Measurements from ENCODE around the gene PARVG.

DNA sequence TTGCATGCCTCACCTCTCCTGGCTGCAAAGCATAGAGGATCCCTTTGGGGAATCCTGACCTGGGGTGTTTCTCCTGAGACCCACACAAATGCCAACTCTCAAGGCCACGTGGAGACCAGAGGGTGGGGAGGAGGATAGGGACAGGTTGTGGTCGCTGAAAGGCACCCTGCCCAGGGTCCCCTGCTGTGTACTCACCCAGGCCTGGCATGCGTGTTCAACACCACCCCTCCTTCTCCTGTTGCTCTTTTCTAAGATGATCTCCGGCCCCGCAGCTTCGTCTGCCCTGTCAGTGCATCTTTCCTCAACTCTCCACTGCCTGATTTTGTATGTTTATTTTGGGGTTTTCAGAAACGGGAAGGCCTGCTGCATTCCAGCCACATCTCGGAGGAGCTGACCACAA lies 44.6 kb upstream of the PARVG start:
- no peak for TF ChIP-seq SMAD3 (CRISPR knock-in tag; conservative IDR thresholded peaks at IDR 0.05)
- TF ChIP-seq, protein P1, sequence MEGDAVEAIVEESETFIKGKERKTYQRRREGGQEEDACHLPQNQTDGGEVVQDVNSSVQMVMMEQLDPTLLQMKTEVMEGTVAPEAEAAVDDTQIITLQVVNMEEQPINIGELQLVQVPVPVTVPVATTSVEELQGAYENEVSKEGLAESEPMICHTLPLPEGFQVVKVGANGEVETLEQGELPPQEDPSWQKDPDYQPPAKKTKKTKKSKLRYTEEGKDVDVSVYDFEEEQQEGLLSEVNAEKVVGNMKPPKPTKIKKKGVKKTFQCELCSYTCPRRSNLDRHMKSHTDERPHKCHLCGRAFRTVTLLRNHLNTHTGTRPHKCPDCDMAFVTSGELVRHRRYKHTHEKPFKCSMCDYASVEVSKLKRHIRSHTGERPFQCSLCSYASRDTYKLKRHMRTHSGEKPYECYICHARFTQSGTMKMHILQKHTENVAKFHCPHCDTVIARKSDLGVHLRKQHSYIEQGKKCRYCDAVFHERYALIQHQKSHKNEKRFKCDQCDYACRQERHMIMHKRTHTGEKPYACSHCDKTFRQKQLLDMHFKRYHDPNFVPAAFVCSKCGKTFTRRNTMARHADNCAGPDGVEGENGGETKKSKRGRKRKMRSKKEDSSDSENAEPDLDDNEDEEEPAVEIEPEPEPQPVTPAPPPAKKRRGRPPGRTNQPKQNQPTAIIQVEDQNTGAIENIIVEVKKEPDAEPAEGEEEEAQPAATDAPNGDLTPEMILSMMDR (IDR thresholded peaks at IDR 0.05 in 2 of 3, conservative IDR thresholded peaks at IDR 0.05 in 1 of 3; ENCODE audit: insufficient read depth in 2 of 3, low read depth in 1 of 3, low read length in 3 of 3): no peak
- TF ChIP-seq, protein P2, sequence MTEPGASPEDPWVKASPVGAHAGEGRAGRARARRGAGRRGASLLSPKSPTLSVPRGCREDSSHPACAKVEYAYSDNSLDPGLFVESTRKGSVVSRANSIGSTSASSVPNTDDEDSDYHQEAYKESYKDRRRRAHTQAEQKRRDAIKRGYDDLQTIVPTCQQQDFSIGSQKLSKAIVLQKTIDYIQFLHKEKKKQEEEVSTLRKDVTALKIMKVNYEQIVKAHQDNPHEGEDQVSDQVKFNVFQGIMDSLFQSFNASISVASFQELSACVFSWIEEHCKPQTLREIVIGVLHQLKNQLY (CRISPR knock-in tag; conservative IDR thresholded peaks at IDR 0.05): no peak
- no peak for TF ChIP-seq RBFOX2 (IDR thresholded peaks at IDR 0.05; ENCODE audit: low read depth, low read length)
- no peak for TF ChIP-seq HDAC2 (IDR thresholded peaks at IDR 0.05)
- no peak for TF ChIP-seq RHOXF2B (CRISPR knock-in tag; conservative IDR thresholded peaks at IDR 0.05)
- no peak for TF ChIP-seq TAF15 (IDR thresholded peaks at IDR 0.05; ENCODE audit: low read depth, low read length)
- TF ChIP-seq CBX8 (IDR thresholded peaks at IDR 0.05; ENCODE audit: borderline replicate concordance, extremely low read depth, low read depth, low read length, poor library complexity, severe bottlenecking): no peak
- TF ChIP-seq, protein P3, sequence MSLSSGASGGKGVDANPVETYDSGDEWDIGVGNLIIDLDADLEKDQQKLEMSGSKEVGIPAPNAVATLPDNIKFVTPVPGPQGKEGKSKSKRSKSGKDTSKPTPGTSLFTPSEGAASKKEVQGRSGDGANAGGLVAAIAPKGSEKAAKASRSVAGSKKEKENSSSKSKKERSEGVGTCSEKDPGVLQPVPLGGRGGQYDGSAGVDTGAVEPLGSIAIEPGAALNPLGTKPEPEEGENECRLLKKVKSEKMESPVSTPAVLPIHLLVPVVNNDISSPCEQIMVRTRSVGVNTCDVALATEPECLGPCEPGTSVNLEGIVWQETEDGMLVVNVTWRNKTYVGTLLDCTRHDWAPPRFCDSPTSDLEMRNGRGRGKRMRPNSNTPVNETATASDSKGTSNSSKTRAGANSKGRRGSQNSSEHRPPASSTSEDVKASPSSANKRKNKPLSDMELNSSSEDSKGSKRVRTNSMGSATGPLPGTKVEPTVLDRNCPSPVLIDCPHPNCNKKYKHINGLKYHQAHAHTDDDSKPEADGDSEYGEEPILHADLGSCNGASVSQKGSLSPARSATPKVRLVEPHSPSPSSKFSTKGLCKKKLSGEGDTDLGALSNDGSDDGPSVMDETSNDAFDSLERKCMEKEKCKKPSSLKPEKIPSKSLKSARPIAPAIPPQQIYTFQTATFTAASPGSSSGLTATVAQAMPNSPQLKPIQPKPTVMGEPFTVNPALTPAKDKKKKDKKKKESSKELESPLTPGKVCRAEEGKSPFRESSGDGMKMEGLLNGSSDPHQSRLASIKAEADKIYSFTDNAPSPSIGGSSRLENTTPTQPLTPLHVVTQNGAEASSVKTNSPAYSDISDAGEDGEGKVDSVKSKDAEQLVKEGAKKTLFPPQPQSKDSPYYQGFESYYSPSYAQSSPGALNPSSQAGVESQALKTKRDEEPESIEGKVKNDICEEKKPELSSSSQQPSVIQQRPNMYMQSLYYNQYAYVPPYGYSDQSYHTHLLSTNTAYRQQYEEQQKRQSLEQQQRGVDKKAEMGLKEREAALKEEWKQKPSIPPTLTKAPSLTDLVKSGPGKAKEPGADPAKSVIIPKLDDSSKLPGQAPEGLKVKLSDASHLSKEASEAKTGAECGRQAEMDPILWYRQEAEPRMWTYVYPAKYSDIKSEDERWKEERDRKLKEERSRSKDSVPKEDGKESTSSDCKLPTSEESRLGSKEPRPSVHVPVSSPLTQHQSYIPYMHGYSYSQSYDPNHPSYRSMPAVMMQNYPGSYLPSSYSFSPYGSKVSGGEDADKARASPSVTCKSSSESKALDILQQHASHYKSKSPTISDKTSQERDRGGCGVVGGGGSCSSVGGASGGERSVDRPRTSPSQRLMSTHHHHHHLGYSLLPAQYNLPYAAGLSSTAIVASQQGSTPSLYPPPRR (CRISPR knock-in tag; IDR thresholded peaks at IDR 0.05; ENCODE audit: borderline replicate concordance): no peak
- no peak for TF ChIP-seq SIN3A (IDR thresholded peaks at IDR 0.05; ENCODE audit: borderline replicate concordance in 2 of 2, control insufficient read depth in 1 of 2, low read depth in 2 of 2, low read length in 2 of 2)
- TF ChIP-seq NCOA1 (IDR thresholded peaks at IDR 0.05; ENCODE audit: low read depth): no peak
- TF ChIP-seq, protein P4, sequence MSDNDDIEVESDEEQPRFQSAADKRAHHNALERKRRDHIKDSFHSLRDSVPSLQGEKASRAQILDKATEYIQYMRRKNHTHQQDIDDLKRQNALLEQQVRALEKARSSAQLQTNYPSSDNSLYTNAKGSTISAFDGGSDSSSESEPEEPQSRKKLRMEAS (CRISPR knock-in tag; IDR thresholded peaks at IDR 0.05): no peak
- TF ChIP-seq, protein P5, sequence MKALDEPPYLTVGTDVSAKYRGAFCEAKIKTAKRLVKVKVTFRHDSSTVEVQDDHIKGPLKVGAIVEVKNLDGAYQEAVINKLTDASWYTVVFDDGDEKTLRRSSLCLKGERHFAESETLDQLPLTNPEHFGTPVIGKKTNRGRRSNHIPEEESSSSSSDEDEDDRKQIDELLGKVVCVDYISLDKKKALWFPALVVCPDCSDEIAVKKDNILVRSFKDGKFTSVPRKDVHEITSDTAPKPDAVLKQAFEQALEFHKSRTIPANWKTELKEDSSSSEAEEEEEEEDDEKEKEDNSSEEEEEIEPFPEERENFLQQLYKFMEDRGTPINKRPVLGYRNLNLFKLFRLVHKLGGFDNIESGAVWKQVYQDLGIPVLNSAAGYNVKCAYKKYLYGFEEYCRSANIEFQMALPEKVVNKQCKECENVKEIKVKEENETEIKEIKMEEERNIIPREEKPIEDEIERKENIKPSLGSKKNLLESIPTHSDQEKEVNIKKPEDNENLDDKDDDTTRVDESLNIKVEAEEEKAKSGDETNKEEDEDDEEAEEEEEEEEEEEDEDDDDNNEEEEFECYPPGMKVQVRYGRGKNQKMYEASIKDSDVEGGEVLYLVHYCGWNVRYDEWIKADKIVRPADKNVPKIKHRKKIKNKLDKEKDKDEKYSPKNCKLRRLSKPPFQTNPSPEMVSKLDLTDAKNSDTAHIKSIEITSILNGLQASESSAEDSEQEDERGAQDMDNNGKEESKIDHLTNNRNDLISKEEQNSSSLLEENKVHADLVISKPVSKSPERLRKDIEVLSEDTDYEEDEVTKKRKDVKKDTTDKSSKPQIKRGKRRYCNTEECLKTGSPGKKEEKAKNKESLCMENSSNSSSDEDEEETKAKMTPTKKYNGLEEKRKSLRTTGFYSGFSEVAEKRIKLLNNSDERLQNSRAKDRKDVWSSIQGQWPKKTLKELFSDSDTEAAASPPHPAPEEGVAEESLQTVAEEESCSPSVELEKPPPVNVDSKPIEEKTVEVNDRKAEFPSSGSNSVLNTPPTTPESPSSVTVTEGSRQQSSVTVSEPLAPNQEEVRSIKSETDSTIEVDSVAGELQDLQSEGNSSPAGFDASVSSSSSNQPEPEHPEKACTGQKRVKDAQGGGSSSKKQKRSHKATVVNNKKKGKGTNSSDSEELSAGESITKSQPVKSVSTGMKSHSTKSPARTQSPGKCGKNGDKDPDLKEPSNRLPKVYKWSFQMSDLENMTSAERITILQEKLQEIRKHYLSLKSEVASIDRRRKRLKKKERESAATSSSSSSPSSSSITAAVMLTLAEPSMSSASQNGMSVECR (CRISPR knock-in tag; IDR thresholded peaks at IDR 0.05): no peak
- no peak for TF ChIP-seq POLR2A (conservative IDR thresholded peaks at IDR 0.05)

Measured in K562 (cell line).